Urothelium cell line (cell line): ENCODE results near the gene ARL4A.
"Not testable (repeated sequence)": the region's sequence is repeated elsewhere in the genome, so short reads cannot be mapped to it uniquely, and the experiment has no call there.

Experiments
- DNase-seq: peaks from one replicate; pipeline ENCODE4 v3.0.0; 2011; ENCODE audit warnings: low spot score, mixed read lengths
- FAIRE-seq: peaks from 2 replicates; lab custom pipeline; 2011; peaks lifted over from hg19 to GRCh38; lab: Jason Lieb, UNC

ARL4A gene

DNA sequence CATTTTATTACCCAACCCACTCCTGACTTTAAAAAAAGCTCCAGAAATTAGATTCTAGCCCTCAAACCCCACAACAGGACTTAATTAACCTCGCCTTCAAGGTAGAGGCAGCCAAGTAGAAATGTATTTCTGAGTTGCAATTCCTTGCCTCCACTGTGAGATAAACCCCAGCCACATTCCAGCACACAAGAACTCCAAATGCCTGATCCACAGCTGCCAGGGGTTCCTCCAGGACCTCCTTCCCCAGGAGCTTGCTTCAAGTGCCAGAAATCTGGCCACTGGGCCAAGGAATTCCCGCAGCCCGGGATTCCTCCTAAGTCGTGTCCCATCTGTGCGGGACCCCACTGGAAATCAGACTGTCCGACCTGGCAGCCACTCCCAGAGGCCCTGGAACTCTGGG, 25.9 kb upstream of the ARL4A start:
- DNase-seq (no peak), FAIRE-seq (no peak)

DNA sequence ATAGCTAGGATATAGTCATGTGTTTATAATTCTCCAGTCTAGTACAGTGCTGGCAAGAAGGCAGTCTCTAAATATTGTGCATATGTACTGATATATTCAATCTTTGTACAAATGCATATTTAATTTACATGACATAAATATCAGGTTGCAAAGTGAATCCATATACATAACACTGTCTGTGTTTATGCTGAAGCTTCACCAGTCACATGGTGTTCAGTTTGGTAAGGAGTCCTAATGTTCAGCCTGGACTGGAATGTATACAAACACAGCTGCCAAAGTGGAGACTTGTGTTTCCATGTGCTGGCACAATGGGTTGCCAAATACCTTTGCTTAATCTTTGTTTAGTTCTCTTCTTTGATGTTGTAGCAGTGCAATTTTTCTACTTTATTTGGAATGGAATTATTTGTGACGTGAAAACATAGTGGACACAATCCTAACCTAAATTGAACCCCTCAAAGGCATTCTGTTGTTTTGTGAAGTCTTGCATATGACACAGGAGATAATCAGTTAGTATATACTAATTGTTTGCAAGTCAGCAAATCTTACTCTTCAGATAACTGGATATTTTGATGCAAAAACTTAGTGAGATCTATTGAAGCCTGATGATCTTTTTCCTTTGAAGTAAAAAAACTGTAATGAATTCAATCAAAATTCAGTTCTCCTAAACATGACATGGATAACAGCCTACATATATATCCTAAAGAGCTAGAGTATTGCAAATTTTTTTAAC, 17.3 kb upstream of the ARL4A start:
- DNase-seq (no peak), FAIRE-seq (no peak)

DNA sequence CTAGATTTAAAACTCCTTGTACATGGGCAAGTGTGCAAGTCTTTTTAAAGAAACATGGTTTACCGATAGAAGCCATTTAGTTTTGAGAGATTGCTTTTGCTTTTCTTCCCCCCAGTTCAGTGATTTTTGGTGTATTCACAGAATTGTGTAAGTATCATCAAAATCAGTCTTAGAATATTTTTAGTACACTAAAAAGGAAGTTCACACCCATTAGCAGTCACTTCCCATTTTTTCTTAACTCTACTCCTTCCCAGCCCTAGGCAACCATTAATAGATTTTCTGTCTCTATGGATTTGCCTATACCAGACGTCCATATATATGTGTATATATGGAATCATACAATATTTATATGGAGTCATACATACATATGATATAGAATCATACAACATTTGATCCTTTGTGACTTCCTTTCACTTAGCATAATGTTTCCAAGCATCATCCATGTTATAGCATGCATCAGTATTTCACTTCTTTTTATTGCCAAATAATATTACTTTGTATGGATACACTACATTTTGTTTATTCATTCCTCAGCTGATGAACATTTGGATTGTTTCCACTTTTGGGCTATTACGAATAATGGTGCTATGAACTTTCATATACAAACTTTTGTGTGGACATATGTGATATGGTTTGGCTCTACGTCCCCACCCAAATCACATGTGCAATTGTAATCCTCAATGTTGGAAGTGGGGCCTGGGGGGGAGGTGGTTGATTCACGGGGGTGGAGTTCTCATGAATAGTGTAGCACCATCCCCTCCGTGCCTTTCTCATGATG, 16.5 kb upstream of the ARL4A start:
- FAIRE-seq, result no peak

DNA sequence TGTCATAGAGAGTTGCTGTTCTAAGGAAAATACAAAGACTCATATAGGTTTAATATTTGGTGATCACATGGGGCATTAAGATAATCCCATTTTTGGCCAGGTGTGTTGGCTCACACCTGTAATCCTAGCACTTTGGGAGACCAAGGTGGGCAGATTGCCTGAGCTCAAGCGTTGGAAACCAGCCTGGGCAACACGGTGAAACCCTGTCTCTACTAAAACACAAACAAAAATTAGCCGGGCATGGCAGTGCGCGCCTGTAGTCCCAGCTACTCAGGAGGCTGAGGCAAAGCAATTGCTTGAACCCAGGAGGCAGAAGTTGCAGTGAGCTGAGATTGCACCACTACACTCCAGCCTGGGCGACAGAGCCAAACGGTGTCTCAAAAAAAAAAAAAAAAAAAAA, 14.0 kb upstream of the ARL4A start:
- FAIRE-seq, DNase-seq: not testable (repeated sequence)

More for the DNA sequence above, 16.5 kb upstream of the ARL4A start:
- DNase-seq, result no peak

DNA sequence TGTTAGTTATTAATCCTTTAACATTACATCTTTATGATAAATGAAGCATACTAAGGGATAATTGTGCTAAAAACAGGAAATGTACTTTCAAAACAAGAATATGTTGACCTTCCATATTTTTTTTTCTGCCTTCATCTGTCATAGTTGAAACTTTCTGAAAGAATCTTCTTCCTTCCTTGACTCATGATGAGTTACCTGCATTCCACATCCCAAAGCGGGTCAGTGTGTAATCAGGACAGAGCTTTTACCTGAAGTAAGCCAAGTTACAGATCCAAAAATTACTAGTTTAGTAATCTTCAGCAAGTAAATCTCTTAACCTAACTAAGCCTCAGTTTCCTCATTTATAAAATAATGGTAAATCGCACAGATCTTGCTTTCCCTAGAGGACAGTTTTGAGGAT, 13.4 kb upstream of the ARL4A start:
- no peak for DNase-seq

DNA sequence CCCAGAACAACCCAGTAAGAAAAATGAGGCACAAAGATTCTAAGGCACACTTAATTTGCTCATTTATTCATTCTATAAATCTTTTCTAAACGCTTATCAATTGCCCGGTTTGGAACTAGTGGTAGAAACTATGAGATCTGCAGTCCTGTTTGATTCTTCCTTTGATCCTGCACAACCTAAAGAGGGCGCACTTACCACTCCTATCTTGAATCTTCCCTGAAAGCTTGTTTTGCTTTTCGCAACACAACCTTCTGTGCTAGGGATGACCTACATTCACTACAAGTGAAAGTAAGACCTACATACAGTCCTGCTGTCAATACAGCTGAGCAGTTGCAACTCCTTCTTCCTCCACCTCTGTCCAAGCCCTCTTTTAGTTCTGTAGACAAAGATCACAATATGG, 12.6 kb upstream of the ARL4A start:
- DNase-seq (no peak), FAIRE-seq (no peak)

More for the DNA sequence above, 13.4 kb upstream of the ARL4A start:
- FAIRE-seq, result no peak

DNA sequence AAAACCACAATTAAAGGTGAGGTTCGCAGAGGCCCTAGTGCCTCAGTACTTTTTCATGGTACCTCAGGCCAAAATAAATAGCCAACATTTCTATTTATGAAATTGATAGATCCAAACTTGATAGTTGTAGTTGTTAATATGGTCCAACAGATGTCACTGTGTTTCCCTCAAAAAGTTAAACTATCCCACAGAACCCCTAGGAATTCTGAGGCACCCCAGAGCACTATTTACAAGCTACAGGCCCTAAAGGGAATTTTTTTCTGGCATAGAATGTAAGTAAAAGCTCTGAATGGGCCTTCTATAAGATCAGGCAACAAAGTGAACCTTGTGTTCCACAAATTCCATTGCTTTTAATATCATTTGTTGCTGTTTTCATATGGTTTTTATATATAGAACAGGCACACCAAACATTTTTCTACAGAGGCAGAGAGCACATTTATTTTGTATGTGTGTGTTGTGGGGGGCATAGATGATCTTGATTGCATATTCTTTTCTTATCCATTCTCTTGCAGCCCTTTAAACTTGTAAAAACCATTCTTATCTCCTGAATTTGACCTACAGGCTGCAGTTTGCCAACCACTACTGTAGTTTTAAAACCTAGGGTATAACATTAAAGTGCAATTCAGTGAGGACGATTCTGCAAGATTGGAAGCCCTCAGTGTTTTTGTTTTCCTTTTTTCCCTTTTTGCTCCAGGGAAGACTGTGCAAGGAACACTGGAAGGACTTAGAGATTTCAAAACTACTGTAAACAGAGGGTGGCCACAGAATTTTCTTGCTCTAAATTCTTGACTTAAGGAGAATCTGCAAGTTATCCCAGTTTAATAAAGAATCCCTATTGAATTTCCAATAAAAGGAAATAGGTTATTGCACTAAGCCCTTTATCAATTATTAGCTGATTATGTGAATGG, 3.5 kb upstream of the ARL4A start:
- no peak for DNase-seq
- no peak for FAIRE-seq

DNA sequence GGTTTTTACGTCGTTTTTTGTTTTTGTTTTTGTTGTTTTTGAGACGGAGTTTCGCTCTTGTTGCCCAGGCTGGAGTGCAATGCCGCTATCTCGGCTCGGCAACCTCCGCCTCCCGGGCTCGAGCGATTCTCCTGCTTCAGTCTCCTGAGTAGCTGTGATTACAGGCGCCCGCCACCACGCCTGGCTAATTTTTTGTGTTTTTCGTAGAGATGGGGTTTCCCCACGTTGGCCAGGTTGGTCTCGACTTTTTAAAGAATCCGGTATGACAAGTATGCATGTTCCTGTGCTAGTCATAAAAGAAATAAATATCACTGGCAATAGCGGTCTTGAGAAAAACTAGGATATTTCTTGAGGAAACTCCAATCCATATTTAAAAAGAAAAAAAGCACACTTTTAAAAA, 2.7 kb upstream of the ARL4A start:
- FAIRE-seq (no peak), DNase-seq (no peak)

DNA sequence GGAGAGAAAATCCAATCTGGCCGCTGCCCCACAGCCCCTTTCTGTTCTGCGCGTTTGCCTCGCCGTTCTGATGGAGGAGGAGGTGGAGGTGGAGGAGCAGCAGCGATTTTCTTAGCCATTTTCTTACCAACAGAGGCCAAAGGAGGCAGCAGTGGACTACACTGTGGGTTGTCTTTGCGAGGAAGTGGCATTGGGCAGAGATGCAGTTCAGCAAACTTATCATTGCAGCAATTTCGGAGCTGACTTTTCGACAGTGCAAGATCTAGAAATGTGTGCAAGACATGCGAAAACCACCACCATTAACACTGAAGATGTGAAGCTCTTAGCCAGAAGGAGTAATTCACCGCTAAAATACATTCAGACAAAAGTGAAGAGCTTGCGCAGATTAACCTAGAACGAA, 1.9 kb upstream of the ARL4A start:
- peak; percentile 28 for DNase-seq
- FAIRE-seq, result no peak

DNA sequence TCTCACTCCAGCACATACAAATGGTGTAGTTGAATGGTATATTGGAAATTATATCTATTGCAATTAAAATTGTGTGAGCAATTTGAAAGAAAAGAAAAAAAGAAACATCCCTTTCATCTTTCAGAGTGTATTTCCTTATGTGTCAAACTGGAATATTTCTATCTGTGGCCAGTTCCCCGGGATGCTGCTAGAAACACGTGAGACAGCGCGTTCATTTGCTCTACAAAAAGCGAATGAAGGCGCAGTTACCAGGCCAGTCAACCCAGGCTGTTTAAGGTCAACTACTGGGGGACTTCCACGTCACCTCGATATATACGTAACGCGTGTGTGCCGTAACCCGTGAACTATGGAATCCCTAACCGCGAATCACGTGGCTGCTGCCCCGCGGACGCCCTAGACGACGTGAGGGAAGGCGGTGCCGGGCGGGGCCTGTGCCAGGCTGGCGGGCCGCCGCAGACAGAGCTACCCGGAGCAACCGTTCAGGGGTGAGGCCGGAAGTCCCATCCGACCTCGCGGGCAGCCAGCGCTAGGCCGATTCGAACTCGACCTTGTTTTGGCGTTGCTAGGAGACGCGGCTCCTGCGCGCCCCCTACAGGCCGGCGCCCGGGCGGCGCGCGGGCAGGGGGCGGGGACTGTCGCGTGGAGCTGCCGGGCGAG, 1.1 kb upstream of the ARL4A start:
- FAIRE-seq, result peak; percentile 96
- peak; percentile 94 for DNase-seq

DNA sequence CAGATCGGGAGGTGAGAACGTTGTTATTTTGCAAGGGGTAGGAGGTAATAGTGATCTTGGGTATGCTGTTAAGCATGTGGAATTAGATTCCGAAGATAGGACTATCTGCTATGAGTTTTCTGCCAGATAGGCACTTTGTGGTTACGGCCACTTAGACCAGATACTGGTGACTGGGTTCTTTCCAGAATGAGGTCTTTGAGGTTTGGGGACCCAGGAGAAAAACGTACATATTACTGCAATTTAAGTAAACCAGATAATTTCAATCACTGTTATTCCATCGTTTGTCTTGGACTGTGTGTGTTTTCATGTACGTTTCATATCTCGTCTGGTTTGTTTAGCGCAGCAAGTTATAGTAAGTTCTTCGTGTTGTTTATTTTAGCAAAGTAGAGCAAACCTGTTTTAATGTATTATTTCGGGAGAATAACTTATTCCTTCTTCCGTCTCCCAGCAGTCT, 312 bp downstream of the ARL4A start:
- DNase-seq (no peak), FAIRE-seq (no peak)

DNA sequence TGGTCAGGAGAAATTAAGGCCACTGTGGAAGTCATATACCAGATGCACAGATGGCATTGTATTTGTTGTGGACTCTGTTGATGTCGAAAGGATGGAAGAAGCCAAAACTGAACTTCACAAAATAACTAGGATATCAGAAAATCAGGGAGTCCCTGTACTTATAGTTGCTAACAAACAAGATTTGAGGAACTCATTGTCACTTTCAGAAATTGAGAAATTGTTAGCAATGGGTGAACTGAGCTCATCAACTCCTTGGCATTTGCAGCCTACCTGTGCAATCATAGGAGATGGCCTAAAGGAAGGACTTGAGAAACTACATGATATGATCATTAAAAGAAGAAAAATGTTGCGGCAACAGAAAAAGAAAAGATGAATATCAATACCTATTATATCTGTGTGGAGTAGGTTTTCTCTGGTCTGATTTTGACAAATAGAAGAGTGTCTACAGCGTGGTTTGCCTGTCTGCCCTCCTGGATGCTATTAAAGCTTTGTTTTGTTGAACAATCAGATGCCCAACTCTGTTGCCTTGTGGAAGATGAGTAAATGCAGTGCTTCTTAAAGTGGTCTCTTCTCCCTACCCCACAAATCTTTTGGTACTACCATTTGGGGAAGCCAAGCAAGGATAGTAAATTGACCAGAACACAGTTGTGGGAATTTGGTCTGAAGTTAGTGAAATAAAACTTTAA, 1.2 kb downstream of the ARL4A start:
- not testable (repeated sequence) for FAIRE-seq, DNase-seq

DNA sequence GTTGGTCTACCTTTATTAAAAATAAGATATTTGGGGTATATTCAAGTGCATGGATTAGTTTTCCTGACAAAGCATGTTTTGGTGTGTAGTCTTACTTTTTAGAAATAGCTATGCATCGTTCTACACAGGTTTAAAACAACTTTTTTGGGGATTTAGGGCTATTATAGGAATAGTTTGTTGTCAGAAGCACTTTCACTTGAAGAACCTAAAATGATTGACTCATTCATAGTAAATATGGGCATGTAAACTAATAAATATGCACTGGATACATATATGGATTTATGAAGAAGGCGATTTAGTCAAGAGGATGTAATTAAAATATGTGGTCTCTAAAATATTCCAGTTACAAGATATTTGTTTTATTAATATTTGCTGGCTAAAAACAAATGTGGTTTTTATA, 2.0 kb downstream of the ARL4A start:
- no peak for FAIRE-seq
- DNase-seq, result no peak

DNA sequence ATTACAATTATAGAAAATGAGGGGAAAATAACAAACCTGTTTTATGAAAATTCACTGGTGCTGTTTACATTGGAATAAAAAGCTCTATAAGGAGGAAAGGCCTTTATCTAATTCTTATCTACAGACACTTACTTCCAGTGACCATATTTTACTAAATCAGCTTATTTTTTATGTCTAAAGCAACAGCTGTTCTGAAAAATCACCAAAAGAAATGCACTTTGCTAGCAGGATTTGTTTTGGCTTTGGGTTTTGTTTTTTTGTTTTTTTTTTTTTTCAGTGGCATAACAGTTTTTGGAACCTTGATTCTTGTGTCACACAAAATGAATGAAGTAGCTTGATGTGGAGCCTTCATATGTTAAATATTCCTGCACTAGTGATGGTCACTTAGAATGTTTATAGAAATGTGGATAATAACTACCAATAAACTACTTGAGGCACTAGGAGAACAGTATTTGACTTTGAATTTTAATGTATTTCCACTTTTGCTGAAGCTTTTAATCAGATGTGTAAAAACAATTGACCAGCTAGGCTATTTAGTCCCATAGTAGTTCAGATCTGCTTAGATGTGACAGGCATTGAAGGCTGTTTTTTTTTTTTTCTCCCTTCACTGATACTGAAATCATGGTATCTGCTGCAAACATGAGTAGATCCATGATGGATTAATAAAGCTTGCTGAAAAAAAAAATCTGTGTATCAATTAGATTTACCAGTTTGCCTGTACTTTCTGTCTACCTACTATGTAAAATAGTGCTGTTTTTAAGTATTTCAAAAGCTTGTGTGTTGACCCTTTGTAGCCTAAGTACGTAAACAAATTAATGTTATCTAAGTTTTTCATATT, 2.8 kb downstream of the ARL4A start:
- DNase-seq (no peak), FAIRE-seq (no peak)

DNA sequence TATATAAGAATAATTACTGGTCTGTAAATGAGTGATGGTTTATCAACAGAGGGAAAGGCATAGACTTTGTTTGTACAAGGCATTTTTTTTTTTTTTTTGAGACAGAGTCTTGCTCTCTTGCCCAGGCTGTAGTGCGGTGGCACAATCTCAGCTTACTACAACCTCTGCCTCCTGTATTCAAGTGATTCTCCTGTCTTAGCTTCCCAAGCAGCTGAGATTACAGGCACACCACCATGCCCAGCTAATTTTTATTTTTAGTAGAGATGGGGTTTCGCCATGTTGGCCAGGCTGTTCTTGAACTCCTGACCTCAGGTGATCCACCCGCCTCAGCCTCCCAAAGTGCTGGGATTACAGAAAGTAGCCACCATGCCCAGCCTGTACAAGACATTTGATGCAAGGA, 4.0 kb downstream of the ARL4A start:
- DNase-seq, FAIRE-seq: not testable (repeated sequence)

DNA sequence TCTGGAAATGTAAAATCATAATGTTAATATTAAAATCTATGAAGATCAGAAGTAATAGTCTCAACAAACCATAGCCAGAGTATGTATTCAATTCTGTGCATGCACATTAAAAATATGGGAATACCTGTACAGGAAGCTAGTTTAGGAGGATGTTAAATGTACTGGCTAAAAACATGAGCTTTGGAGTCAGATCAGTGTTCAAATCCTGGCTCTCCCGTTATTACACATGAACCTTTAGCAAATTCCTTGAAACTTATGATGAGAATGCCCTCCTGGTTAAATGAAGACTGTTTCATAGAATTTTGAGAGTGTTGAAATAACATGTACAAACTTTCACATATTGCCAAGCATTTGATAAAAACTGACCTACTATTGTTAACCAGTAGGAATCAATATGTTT, 4.6 kb downstream of the ARL4A start:
- FAIRE-seq, result no peak
- DNase-seq, result no peak

DNA sequence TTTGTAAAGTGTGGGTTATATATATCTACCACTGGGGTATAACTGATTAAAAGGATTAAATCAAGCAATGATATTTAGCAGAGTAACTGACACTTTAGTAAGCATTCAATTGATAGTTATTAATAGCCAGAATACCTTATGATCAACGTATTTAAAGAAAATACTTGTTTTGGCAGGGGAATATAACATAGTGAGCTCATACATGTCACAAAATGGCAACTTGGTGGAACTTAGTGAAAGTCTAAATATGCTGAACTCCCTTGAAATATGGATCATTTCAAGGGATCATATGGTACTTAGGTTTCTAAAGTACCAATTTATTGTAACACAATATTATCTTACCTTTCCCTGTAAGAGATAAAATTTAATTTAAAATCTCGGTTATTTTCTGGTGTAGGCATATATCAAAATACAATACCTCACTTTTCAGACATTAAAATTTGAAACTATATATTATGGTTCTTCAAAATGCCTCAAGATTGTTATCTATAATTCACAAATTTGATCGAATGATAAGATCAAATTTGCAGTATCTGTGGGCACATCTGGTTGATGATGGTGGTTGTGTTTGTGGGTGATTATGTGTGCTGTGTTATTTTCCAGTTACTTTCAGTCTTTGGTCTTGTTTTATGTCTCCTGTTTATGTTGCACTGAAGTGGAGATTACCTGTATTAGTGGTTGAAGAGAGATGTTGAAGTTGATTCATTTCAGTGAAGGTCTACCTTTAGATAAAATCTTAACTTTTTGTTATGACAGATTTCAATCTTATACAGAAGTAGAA, 5.2 kb downstream of the ARL4A start:
- FAIRE-seq, result no peak
- no peak for DNase-seq

DNA sequence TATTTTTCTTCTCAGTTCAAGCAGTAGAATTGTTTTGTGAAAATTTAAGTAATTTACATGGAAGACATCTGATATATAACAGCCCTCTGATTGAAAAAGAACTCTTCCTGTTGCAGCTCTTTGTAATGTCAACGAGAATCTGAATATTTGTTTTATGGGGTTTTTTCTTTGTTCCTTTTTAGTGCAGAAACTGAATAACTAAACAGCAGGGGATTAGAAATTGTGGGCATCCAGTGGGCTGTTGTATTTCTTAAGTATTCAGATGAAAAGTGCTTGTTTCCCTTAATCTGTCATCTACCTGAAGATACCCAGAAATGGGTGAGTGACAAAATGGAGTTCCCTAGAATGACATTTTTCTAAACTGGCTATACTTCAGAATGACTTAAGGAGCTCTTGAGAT, 7.4 kb downstream of the ARL4A start:
- no peak for FAIRE-seq
- no peak for DNase-seq
